Right ventricle myocardium superior (tissue), 1 donor: ENCODE results near the gene CAMK4. TPM values are rescaled to one million over a fixed set of nuclear protein-coding genes. Genes with fewer than 3 reads are reported as not detected.

Experiments
- ATAC-seq: fragments of 200-7000 bp; cut with Tn5 transposase; one replicate; pipeline ENCODE4 v1.9.1; 2020; ENCODE audit warnings: mild to moderate bottlenecking; ENCODE audit not compliant: poor library complexity
- DNase-seq: peaks from one replicate; pipeline ENCODE4 v3.0.0-alpha.2; 2020
- intact Hi-C: fragments of 100-400 bp; cut with DNase I; formaldehyde crosslinking; loops from one replicate; pipeline ENCODE4 v1.11.2; 2022
- total RNA-seq: library from RNA; stranded (reverse); fragmentation: NEBNext Ultra II Directional; extraction: Animal tissue kit (Norgen Biotek cat#: 25700); gene quantifications from one replicate; pipeline ENCODE4 v1.2.1, GENCODE V29; 2021
- donor health status: DM: no; HTN: yes; CAD: no; lungs with severe emphysema.

Gene CAMK4
- total RNA-seq, 1 donor from 2014 or later, result 0.16 TPM

DNA sequence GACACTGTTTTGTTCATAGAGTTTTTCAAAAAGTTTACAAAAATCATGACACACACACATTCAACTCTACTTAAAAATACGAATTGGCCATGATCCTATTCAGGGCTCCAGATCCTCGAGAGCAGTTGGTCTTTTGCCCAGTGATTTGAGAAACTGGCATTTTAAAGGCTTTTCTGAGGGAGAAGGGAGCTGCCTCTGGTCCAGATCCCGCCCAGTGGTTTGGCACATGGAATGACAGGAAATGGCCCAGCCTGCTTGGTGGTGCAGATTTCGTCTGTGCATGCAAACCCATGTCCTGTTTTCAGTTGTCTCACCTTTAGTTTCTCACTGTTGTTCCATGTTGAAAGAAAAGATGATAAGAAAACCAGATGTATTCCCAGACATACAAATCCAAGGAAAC lies 3.6 kb downstream of the CAMK4 start:
- ATAC-seq (no peak), DNase-seq (no peak)
- intact Hi-C loops, result no loop called here

DNA sequence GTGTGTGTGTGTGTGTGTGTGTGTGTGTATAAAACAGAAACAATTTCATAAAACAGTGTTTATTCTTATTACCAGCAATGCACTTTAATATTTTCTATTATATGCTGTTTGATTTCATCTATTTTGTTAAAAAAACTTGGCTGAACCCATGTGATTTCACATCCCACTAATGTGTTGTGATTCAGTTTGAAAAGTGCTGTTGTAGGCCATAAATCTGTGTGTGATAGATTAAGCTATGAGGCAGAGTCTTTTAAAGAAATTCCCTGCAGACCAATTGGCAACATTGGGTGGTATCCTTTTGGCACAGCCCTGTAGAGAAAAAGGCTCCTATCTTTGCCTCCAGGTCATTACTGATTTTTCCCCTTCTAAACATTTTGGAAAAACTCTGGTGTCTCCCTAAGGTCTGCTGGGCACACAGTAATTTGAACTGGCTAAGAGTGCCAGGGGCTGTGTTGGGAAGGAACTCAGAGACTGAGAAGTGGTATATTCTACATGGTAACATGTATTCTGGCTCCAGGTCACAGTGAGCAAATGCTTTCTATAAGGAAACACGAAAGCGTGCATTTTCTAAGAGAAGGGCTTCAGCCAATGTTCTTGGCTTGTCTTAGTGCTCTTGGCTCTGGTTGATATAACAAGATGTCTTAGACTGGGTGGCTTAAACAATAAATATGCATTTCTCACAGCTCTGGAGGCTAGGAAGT lies 4.5 kb downstream of the CAMK4 start:
- intact Hi-C loops, result no loop called here
- DNase-seq, result no peak
- no peak for ATAC-seq

DNA sequence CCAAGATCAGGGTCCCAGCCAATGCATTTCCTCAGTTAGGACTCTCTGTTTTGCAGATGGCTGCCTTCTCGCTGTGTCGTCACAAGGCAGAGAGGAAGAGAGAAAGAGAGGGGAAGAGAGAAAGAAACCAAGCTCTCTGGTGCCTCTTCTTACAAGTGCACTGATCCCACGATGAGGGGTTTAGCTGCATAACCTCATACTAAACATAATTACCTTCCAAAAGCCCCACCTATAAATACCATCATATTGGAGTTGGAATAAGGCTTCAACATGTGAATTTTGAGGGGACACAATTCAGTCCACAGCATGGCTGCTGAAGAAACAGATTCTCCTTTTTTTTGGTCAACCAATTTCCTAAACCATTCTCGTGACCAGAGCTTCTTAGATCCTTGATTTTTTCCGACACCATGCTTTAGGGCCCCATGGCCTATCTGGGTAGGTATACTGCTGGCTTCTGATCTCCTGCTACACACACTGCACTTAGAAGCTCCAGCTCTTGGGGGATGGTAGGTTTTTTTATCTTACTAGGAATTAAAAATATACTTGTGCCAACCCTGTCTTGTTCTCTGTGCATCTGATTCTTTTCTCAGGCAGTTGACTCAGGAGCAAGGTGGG lies 5.1 kb downstream of the CAMK4 start:
- intact Hi-C loops, result no loop called here
- DNase-seq (no peak), ATAC-seq (no peak)

DNA sequence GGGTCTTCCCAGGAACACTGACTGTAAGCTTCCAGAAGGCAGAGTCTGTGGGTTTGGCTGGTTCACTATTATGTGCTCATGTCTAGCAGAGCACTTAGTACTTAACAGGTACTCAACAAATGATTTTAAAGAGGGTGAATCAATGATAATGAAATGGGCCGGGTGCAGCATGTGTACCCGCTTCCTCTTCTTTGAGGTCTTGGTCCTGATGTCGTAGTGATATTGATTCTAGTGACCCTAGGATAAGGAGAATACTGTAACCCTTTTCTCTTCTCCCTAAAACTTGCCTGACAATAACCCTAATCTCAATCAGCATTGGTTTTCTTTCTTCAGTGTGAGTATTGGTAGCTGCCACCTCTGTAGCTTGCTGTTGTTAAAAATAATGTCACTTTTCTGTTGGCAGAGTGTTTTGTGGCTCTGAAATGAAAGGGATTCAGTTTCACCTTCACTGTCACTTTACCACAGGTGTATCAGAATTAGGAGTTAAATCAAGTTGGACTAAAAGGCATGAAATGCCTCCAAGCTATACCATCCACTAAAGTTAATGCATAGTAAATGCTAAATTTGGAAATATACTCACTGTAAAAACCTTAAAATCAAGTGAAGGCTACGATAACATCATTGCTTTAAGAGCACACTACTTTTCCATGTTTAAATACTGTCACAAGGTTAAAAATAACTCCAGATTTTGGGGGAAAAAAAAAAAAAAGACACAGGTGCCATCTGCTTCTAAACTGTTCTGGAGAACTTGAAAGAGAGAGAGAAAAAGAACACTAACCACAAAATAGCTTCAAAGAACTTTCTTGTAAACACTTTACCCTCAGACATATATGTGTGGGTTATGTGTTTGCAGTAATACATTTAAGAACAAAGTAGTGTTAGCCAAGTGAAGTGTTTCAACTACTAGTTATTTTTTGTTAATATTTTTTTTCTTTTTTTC lies 6.0 kb downstream of the CAMK4 start:
- ATAC-seq, result no peak
- intact Hi-C loops, result no loop called here
- no peak for DNase-seq

DNA sequence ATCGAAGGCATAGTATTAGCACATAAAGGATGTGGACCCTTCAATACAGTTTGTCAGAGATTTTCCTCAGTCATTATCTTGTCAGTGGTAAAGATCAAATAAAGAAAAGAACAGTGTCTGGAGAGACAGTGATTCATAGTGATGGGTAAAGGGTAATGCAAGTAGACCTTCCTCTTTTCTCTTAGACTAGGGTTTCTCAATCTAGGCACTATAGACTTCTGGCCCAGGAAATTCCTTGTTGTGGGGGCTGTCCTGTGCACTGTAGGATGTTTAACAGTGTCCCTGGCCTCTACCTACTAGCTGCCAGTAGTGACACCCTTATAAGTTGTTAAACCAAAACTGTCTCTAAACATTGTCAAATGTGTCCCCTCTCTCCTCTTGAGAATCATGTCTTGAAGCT lies 6.9 kb downstream of the CAMK4 start:
- DNase-seq (no peak), ATAC-seq (no peak)
- intact Hi-C loops, result no loop called here

DNA sequence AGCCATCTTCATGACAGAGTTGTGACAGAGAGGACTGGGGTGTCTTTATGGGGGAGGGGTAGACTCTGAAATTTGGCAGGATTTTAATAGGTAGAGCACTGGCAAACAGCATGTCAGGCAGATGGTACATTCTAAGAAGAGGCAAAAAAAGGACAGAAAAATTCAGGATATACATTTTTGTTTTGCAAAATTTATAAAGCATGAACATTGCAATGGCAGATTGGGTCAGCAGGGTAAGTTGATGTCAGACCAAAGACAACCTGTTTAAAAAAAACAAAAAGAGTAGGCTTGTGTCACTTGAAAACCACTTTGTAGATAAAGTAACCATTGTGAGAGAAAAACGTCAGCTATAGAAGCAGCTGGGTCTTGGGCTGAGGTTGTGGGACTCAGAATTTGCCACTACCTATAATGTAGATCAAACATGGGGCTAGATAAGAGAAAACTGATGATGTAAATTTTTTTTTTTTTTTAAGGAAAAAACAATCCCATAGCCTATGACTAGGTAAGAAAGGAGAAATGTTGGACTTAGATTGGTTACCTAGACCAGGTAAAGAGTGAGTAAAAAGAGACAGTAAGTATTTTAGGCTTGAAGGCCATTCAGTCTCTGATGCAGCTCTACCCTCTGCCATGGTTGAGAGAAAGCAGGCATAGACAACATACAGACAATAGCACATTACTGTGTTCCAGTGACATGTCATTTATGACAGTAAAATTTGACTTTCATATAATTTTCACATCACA lies 8.3 kb downstream of the CAMK4 start:
- ATAC-seq, result no peak
- no peak for DNase-seq
- intact Hi-C loops, result no loop called here

DNA sequence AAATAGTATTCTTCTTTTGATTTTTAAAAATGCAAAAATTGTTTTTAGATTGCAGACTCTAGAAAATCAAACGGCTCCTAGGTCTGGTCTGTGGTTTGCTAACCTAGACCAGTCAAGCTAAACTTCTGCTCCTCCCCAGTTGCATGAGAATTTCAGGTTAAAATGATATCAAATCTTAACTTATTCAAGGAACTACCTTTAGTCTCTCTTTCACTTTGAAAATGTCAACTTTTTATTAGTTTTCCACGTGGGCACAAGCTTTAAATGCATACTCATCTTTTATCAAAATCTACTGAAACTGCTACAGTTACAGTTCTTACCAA lies 8.8 kb downstream of the CAMK4 start:
- intact Hi-C loops, result no loop called here
- ATAC-seq (no peak), DNase-seq (no peak)

DNA sequence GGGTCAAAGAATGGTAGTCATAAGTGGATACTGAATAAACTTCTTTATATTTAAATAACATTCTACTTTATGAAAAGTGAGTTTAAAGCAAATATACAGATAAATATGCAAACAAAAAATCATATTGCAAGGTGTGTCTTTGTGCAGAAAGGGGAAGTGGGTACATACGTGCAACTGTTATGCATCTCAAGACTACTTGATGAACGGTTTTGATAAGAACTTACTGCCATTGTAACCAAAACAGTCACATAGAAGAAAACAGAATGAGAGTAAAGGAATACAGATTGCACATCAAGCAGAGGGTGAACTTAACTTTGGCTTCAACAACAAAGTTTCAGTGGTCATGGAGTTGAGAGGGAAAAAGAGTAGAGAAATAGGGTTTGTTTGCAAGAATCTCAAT lies 9.9 kb downstream of the CAMK4 start:
- no peak for DNase-seq
- intact Hi-C loops, result no loop called here
- no peak for ATAC-seq

DNA sequence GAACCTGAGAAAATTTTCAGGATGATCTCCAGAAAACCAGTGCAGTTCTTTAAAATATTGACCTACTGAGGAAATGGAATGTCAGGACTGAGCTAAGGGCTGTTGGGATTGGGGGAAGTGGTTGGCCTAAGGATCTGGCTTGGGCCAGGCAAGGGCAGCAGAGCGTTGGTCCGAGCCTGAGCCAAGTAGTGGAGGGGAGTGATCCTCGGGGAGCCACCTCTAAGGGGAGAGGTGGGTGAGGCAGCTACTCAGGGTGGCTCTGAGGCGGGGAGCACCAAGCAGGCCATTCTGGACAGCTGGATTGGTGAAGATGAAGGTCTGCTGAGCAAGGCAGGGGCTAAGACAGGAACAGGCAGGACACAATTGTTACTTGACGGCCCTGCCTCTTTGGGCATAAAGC lies 11.5 kb downstream of the CAMK4 start:
- DNase-seq, result no peak
- intact Hi-C loops, result no loop called here
- ATAC-seq, result no peak

DNA sequence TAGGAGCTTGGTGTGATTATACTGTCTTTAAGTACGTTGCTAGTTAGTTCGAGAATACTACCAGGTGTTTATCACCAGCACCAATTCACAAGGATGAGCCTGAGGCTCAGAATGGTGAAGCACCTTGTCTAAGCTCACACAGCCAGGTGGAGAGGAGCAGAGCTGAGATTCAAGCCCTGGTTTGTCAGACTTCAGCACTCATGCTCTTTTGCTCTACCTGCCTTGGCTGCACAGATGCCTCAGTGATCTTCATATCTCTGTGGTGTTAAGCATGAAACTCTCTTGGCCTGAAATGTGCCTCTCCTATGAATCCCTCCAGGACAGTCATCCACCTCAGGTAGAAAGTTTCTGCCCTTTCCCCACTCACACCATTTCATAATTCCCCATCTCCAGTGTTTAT lies 12.2 kb downstream of the CAMK4 start:
- intact Hi-C loops, result no loop called here
- DNase-seq (no peak), ATAC-seq (no peak)

DNA sequence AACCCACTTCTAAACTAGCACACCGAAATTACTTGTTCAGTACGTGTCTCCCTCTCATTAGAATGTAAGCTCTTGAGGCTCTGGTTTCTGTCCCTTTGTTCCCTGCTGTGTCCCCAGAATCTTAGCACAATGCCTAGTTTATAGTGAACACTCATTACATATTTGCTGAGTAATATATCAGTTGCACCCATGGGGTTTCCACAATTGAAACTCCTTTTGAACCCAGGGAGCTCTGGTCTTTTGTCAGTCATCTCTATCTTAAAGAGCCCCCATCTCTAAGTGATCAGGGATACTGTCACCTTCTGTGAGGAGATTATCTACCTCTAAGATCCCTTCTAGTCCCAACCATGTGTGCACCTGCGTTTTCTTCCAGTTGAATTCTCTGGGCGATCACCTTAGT lies 12.8 kb downstream of the CAMK4 start:
- DNase-seq, result no peak
- intact Hi-C loops, result no loop called here
- no peak for ATAC-seq

DNA sequence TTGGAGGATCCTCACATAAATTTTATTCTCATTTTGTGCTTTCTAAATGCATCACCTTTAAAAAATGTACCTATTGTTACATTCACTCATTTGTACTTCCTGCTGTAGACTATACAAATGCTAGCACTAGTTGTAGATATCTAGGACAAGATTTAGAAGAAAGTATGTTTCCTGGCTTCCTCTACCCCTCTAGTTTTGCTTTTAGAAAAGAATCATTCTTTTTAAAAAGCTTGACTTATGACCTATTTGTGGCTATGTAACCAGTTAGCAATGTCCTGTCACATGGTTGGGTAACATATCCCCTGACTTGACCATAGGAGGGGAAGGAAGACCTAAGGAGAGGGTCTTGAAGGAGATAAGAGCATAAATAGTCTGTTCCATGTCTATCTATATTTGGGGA lies 13.3 kb downstream of the CAMK4 start:
- intact Hi-C loops, result no loop called here
- ATAC-seq (no peak), DNase-seq (no peak)

DNA sequence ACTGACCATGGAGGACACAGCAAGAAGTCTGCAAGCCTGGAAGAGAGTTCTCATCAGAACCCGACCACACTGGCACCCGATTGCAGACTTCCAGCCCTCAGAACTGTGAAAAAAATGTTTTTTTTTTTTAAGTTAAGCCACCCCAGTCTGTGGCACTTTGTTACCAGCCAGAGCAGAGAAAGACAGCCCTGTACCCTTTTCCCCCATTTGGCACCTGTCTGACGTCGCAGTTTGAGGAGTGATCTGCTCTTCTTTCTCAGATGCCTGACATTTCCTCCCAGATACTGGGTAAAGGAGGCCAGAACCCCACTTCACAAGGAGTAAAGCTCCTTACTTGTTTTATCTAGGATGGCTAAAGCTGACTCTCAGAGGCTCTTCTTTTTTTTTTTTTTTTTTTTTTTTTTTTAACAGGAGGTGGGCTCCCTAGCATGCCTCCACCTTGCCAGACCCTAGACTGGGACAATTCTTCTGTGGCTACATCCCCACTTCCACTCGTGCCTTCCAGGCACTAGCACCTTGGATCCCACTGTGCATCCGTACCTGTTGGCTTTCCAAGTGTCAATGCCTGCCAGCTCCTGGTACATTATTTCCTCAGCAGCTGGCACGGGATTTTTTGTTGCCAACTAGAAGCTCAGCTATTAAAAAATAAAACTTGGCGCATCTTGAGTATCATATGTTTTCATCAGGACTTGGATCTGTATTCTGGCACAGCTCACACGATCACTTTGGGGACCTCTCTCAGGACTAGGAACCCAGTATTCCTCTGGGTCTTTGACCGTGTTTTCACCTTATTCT lies 14.4 kb downstream of the CAMK4 start:
- DNase-seq (no peak), ATAC-seq (no peak)
- intact Hi-C loops, result no loop called here

DNA sequence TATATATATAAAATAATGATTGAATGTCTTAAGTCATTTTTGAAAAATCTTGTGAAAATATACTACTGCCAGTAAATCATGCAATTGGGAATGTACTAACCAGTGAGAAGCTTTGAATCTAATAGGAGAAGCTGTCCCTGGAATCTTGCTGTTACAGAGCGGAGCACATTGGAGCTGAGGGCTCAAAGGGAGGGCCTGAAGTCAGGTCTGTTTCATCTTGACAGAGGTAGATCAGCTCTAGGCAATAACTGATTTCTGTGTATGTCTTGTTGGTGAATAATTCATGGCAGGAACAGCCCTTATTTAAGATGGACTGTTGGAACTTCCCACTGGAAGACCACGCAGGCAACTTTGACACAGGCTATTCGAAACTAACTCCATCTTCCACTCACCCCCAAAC lies 17.5 kb downstream of the CAMK4 start:
- no peak for DNase-seq
- intact Hi-C loops, result no loop called here
- ATAC-seq, result no peak

DNA sequence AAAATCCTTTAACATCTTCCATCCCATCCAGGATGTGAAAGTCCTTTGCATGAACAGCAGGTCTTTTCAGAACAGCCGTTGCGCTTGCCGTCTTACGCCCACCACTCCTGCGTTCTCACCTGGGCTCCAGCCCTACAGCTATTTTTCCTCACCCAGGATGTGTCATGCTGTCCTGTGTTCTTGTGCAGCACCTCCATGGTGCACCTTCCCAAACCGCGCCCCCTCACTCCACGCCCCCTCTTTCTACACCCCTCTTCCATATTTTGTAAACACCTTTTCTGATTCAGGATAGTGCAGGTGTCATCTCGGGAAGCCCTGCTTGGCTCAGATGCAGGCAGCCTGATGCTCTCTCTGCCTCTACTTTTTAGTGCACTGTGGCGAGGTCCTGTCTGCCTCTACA lies 18.4 kb downstream of the CAMK4 start:
- ATAC-seq (no peak), DNase-seq (no peak)
- intact Hi-C loops, result no loop called here

DNA sequence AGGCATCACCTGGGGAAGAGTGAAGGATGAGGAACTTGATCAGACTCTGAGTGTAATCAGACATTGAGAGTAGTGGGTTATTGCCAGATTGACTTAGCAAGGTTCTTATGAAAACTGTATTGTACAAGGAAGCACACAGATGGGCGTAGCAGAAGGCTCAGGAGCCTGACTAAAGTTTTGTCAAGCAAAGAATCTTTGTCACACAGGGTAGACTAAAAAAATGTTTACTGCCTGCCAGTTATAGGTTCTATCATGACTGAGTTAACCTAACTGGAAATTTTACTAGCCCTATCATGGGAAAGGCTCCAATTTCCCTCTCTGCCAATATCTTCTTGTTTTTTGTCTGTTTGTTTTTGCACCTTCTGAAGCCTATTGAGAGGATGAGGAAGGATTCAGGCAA lies 19.1 kb downstream of the CAMK4 start:
- DNase-seq, result no peak
- no peak for ATAC-seq
- intact Hi-C loops, result no loop called here

DNA sequence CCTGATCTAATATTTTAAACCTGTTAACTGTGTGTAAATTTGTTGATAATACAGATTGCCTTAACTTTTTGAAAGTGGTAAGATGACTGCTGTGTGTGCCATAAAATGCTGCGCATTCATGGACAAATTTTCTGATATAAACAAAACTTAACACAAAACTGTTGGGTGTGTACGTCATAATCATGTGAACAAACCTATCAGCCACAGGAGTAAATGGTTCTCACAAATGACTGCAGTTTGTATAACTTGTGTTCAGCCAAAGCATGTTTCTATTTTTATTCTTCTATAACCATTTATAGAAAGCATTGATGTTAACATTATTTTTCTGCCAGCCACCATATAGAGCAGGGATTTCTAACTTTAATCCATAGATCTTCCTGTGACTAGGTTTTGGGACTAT lies 21.5 kb downstream of the CAMK4 start:
- intact Hi-C loops, result no loop called here
- ATAC-seq, result no peak
- DNase-seq, result no peak

DNA sequence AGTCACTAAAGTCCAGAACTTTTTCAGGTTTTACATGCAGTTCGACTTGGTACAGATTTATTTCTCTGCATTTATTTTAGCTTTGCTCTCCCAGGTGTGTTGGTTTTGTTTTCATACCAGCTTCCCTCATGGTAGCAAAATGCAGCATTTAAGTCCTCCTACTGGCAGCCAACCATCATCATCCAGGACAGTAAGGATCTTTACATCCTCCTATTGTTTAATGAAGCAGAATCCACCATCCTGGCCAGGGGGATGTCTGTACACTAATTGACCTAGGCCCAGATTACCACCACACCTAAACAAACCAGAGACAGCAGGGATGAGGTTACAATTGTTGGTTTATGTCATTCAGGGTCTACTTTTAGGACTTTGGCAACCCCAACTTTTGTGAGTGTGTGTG lies 22.3 kb downstream of the CAMK4 start:
- intact Hi-C loops, result no loop called here
- DNase-seq (no peak), ATAC-seq (no peak)

DNA sequence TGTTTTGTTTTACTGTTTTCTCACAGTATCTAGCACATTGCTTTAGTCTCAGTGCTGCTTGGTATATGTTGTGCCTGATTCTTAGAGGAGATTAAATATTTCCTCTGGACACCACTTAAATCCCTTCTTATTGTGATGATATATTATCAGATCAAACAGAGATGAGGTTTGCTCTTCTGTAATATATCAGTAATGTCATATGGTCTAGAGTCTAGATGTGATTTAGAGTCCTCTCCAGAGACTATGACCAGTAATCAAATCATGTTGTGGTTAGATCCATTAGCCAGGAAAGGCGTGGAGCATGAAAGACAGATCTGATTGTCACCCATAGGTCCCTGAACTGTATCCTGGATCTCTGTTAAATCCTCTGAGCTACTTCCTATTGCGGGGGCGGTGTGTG lies 24.4 kb downstream of the CAMK4 start:
- ATAC-seq (no peak), DNase-seq (no peak)
- intact Hi-C loops, result no loop called here
